H1 (cell line): ENCODE measurements around the gene TLE3. TPM values are rescaled to one million over a fixed set of nuclear protein-coding genes. Genes with fewer than 3 reads are reported as not detected.

Source experiments
- CTCF ChIA-PET: fragments of 300-600 bp; sonication (Branson Sonifier 250); formaldehyde crosslinking; loops from one replicate; lab custom pipeline; 2021; ENCODE audit not compliant: partially characterized antibody; lab: Charles Lee
- POLR2A ChIA-PET: fragments of 300-600 bp; sonication (Branson Sonifier 250); formaldehyde crosslinking; loops from one replicate; lab custom pipeline; 2021; ENCODE audit warnings: inconsistent platforms; ENCODE audit not compliant: partially characterized antibody; lab: Charles Lee
- DNase-seq, 2 experiments: peaks; one replicate each; pipeline versions ENCODE4 v3.0.0 to v3.0.0-alpha.2; 2010 to 2022; ENCODE audit warnings: low spot score in 2 of 2, low read depth in 1 of 2, mixed read lengths in 1 of 2
- FAIRE-seq: peaks from 2 replicates; lab custom pipeline; 2011; peaks lifted over from hg19 to GRCh38; lab: Jason Lieb, UNC
- H2AFZ ChIP-seq: 2 replicates; pipeline ENCODE4 v1.8.1; 2012; ENCODE audit warnings: low read length, inconsistent platforms
- H2AK5ac ChIP-seq: 2 replicates; pipeline ENCODE4 v1.6.1; 2013; ENCODE audit warnings: low read depth, low read length
- H2BK120ac ChIP-seq: replicated peaks from 2 replicates; pipeline ENCODE3; 2013; ENCODE audit warnings: low read depth, low read length, inconsistent platforms
- H2BK12ac ChIP-seq: 2 replicates; pipeline ENCODE4 v1.6.1; 2013; ENCODE audit warnings: low read depth, low read length
- H2BK15ac ChIP-seq: 2 replicates; pipeline ENCODE4 v1.6.1; 2013; ENCODE audit warnings: low read length
- H2BK20ac ChIP-seq: 2 replicates; pipeline ENCODE4 v1.6.1; 2013; ENCODE audit warnings: low read length
- H2BK5ac ChIP-seq: 2 replicates; pipeline ENCODE4 v1.6.1; 2013; ENCODE audit warnings: low read depth, low read length
- H3K14ac ChIP-seq: 2 replicates; pipeline ENCODE4 v1.6.1; 2013; ENCODE audit warnings: inconsistent platforms; ENCODE audit not compliant: insufficient read length
- H3K18ac ChIP-seq: 2 replicates; pipeline ENCODE4 v1.6.1; 2013; ENCODE audit warnings: low read length; ENCODE audit errors: extremely low read depth
- H3K23ac ChIP-seq: 2 replicates; pipeline ENCODE4 v1.6.1; 2013; ENCODE audit warnings: inconsistent platforms; ENCODE audit not compliant: insufficient read length
- H3K23me2 ChIP-seq: 2 replicates; pipeline ENCODE4 v1.6.1; 2013; ENCODE audit warnings: low read depth, low read length
- H3K27ac ChIP-seq: 2 replicates; pipeline ENCODE4 v1.6.1; 2011; ENCODE audit warnings: low read depth, low read length, inconsistent platforms
- H3K27me3 ChIP-seq, 4 experiments: replicated peaks in 1 of 4; 1 replicate in 1 of 4; 2 replicates in 3 of 4; pipeline versions ENCODE4 v1.6.1 to v1.8.1; 2011 to 2013; ENCODE audit warnings: low read length in 3 of 4, mild to moderate bottlenecking in 3 of 4, inconsistent platforms in 2 of 4, mixed read lengths in 2 of 4, moderate library complexity in 1 of 4; ENCODE audit not compliant: control insufficient read depth in 3 of 4, insufficient read depth in 3 of 4; ENCODE audit errors: extremely low read depth in 1 of 4
- H3K36me3 ChIP-seq, 4 experiments: 2 replicates each; pipeline versions ENCODE4 v1.6.1 to v1.8.1; 2011 to 2013; ENCODE audit warnings: mild to moderate bottlenecking in 4 of 4, low read length in 3 of 4, moderate library complexity in 2 of 4, control low read depth in 1 of 4, inconsistent platforms in 1 of 4; ENCODE audit not compliant: insufficient read depth in 4 of 4, control insufficient read depth in 2 of 4
- H3K4ac ChIP-seq: replicated peaks from 2 replicates; pipeline ENCODE3; 2013; ENCODE audit warnings: low read length, low read depth, mixed read lengths, inconsistent platforms; ENCODE audit not compliant: insufficient read length
- H3K4me1 ChIP-seq, 4 experiments: replicated peaks in 1 of 4; 1 replicate in 1 of 4; 2 replicates in 3 of 4; pipeline versions ENCODE4 v1.6.1 to v1.8.1; 2011 to 2013; ENCODE audit warnings: low read length in 3 of 4, inconsistent platforms in 2 of 4, mixed read lengths in 1 of 4; ENCODE audit not compliant: insufficient read depth in 4 of 4, control insufficient read depth in 3 of 4
- H3K4me2 ChIP-seq, 2 experiments: 2 replicates each; pipeline versions ENCODE4 v1.6.1 to v1.8.1; 2011 to 2013; ENCODE audit warnings: low read depth in 2 of 2, low read length in 2 of 2, control low read depth in 1 of 2, inconsistent platforms in 1 of 2, mild to moderate bottlenecking in 1 of 2; ENCODE audit not compliant: insufficient read depth in 1 of 2
- H3K4me3 ChIP-seq, 4 experiments: fragments of 200-600, 300-600 bp in 1 of 4; sonication (generic), shearing (Covaris generic), sonication (Bioruptor Twin) in 1 of 4; 2 replicates each; pipeline versions ENCODE4 v1.5.1 to v1.8.1; 2011 to 2016; ENCODE audit warnings: low read length in 4 of 4, low read depth in 3 of 4, control low read depth in 2 of 4, inconsistent platforms in 2 of 4, mild to moderate bottlenecking in 2 of 4, mixed read lengths in 1 of 4, moderate library complexity in 1 of 4; ENCODE audit not compliant: insufficient read depth in 2 of 4; ENCODE audit errors: extremely low read depth in 1 of 4
- H3K56ac ChIP-seq: replicated peaks from 2 replicates; pipeline ENCODE3; 2013; ENCODE audit warnings: low read depth, mild to moderate bottlenecking, mixed read lengths, low read length, inconsistent platforms; ENCODE audit not compliant: insufficient read length
- H3K79me1 ChIP-seq: 2 replicates; pipeline ENCODE4 v1.6.1; 2013; ENCODE audit warnings: low read depth, low read length, control low read depth
- H3K79me2 ChIP-seq, 2 experiments: 2 replicates each; pipeline versions ENCODE4 v1.6.1 to v1.8.1; 2012 to 2013; ENCODE audit warnings: low read length in 2 of 2, mild to moderate bottlenecking in 2 of 2, inconsistent platforms in 1 of 2; ENCODE audit not compliant: insufficient read depth in 2 of 2, control insufficient read depth in 1 of 2
- H3K9ac ChIP-seq, 4 experiments: replicated peaks in 1 of 4; 1 replicate in 1 of 4; 2 replicates in 3 of 4; pipeline versions ENCODE4 v1.6.1 to v1.8.1; 2011 to 2013; ENCODE audit warnings: low read depth in 3 of 4, low read length in 3 of 4, control low read depth in 2 of 4, mild to moderate bottlenecking in 2 of 4, moderate library complexity in 2 of 4, inconsistent platforms in 1 of 4; ENCODE audit errors: extremely low read depth in 1 of 4
- H3K9me3 ChIP-seq, 2 experiments: 2 replicates each; pipeline versions ENCODE4 v1.6.1 to v1.8.1; 2012 to 2013; ENCODE audit warnings: mild to moderate bottlenecking in 2 of 2, moderate library complexity in 2 of 2, control low read depth in 1 of 2, inconsistent platforms in 1 of 2, low read depth in 1 of 2, low read length in 1 of 2, mixed read lengths in 1 of 2; ENCODE audit not compliant: insufficient read depth in 2 of 2
- H4K20me1 ChIP-seq, 2 experiments: replicated peaks in 1 of 2; 2 replicates each; pipeline versions ENCODE3 to v1.8.1; 2011 to 2013; ENCODE audit warnings: inconsistent platforms in 2 of 2, low read length in 2 of 2, mild to moderate bottlenecking in 1 of 2; ENCODE audit not compliant: insufficient read depth in 2 of 2, control insufficient read depth in 1 of 2
- H4K5ac ChIP-seq: 2 replicates; pipeline ENCODE4 v1.6.1; 2013; ENCODE audit warnings: low read length, low read depth, mixed read lengths, inconsistent platforms; ENCODE audit not compliant: insufficient read length
- H4K8ac ChIP-seq: 2 replicates; pipeline ENCODE4 v1.8.0; 2013; ENCODE audit warnings: mild to moderate bottlenecking, moderate library complexity, low read length, inconsistent platforms; ENCODE audit not compliant: insufficient read depth; ENCODE audit errors: extremely low read depth
- H4K91ac ChIP-seq: replicated peaks from 2 replicates; pipeline ENCODE3; 2013; ENCODE audit warnings: low read length, mixed read lengths, inconsistent platforms; ENCODE audit not compliant: insufficient read length
- ASH2L ChIP-seq: fragments of 200-600, 300-600 bp; sonication (generic); IDR thresholded peaks from one replicate; pipeline ENCODE4 v1.7.1; 2017; ENCODE audit warnings: low read length
- ATF2 ChIP-seq: IDR thresholded peaks from 2 replicates; pipeline ENCODE4 v1.6.1; 2012; ENCODE audit warnings: low read length, inconsistent platforms
- BACH1 ChIP-seq: IDR thresholded peaks from 2 replicates; pipeline ENCODE4 v1.6.1; 2012; ENCODE audit warnings: low read length, improper control_type of control experiment
- CHD2 ChIP-seq: IDR thresholded peaks from 2 replicates; pipeline ENCODE4 v1.6.1; 2012; ENCODE audit warnings: low read length, improper control_type of control experiment
- EGR1 ChIP-seq: IDR thresholded peaks from 2 replicates; pipeline ENCODE4 v1.6.1; 2011; ENCODE audit warnings: low read depth, low read length, borderline replicate concordance
- HDAC6 ChIP-seq: IDR thresholded peaks from one replicate; pipeline ENCODE4 v1.7.1; 2012; ENCODE audit warnings: low read depth, mild to moderate bottlenecking, inconsistent platforms, low read length, moderate library complexity
- JUND ChIP-seq: IDR thresholded peaks from 2 replicates; pipeline ENCODE4 v1.6.1; 2011; ENCODE audit warnings: mild to moderate bottlenecking, improper control_type of control experiment, low read length
- KDM5A ChIP-seq: fragments of 200-600 bp; IDR thresholded peaks from 2 replicates; pipeline ENCODE4 v1.7.1; 2012; ENCODE audit warnings: mild to moderate bottlenecking, low read length, inconsistent platforms, mixed read lengths
- MAX ChIP-seq: IDR thresholded peaks from 2 replicates; pipeline ENCODE4 v1.6.1; 2012; ENCODE audit warnings: inconsistent platforms
- PHF8 ChIP-seq: fragments of 200-600 bp; sonication (generic); conservative IDR thresholded peaks from 2 replicates; pipeline ENCODE4 v1.7.1; 2012; ENCODE audit warnings: low read depth, mild to moderate bottlenecking, inconsistent platforms, low read length, moderate library complexity
- POU5F1 ChIP-seq: IDR thresholded peaks from 2 replicates; pipeline ENCODE4 v1.6.1; 2011; ENCODE audit warnings: low read depth, mild to moderate bottlenecking, low read length, moderate library complexity
- SIX5 ChIP-seq: IDR thresholded peaks from 2 replicates; pipeline ENCODE4 v1.6.1; 2011; ENCODE audit warnings: mild to moderate bottlenecking, low read depth, low read length
- SP1 ChIP-seq: IDR thresholded peaks from 2 replicates; pipeline ENCODE4 v1.6.1; 2011; ENCODE audit warnings: low read depth, low read length
- WGBS, 2 experiments: shearing (Covaris generic) in 1 of 2; methylation state at CpG; one replicate each; pipeline versions ENCODE4 v1.1.6 to v1.1.7; 2013 to 2015; ENCODE audit warnings: low lambda C conversion rate in 2 of 2, mixed read lengths in 2 of 2, inconsistent platforms in 1 of 2, low coverage in 1 of 2, missing lambda C conversion rate in 1 of 2; ENCODE audit not compliant: insufficient replicate concordance in 2 of 2, insufficient coverage in 1 of 2, insufficient read length in 1 of 2; ENCODE audit errors: extremely low coverage in 1 of 2, missing lambda C conversion rate in 1 of 2; 5-methylcytosine and 5-hydroxymethylcytosine counted together
- polyA plus RNA-seq, 7 experiments: library from polyadenylated mRNA; depleted of rRNA in 3 of 7; stranded (reverse) in 5 of 7; unstranded in 2 of 7; fragments of >200 nt in 5 of 7; fragments of 200-250 nt in 2 of 7; gene quantifications; 1 replicate in 5 of 7; 2 replicates in 1 of 7; 4 replicates in 1 of 7; pipeline versions ENCODE4 v1.2.1 to v1.2.3, GENCODE V29; 2011 to 2013; ENCODE audit warnings: missing spikeins in 2 of 7, mixed read lengths in 2 of 7
- total RNA-seq: library from RNA; stranded (reverse); fragmentation: NEBNext Ultra II Directional; extraction: Animal tissue kit (Norgen Biotek cat#: 25700); gene quantifications from 2 replicates; pipeline ENCODE4 v1.2.1, GENCODE V29; 2021

TLE3 gene
- total and polyA plus RNA-seq, 2 of the 8 experiments (the other 6 are each of a cell fraction or from before 2014, with no cell fraction given): 25.1 to 61.2 TPM

GRCh38 chr15:70033529-70034140 is 64.1 kb downstream of the TLE3 start:
- 95% methylated on average over 24 of the region's 35 CpGs; no CpG with 5 or more reads in 1 of the 2 experiments for WGBS, 2 experiments
- H3K27me3 ChIP-seq: no peaks in the 10 kb centered on the region
- H3K14ac ChIP-seq: no peak overlapping the region
- POLR2A ChIA-PET: interaction anchor here (1.1 kb wide), 1 partner anchor 65 kb away, joined by 3 read pairs; no protein-coding TSS in a partner anchor
- H3K27ac ChIP-seq: no peak overlapping the region
- no peak overlapping the region for H3K18ac ChIP-seq
- H3K4me1 ChIP-seq: no peaks in the 10 kb centered on the region; a peak in 1 of 7 replicates
- H4K8ac ChIP-seq: no peak overlapping the region; the same call in 1 of the 2 replicates
- no peak overlapping the region for H2BK20ac ChIP-seq
- H3K79me2 ChIP-seq: no peaks in the 10 kb centered on the region
- no peak overlapping the region for H3K4me2 ChIP-seq
- H4K20me1 ChIP-seq: no peaks in the 10 kb centered on the region
- H3K23me2 ChIP-seq: no peaks in the 10 kb centered on the region
- no peak overlapping the region for H2AK5ac ChIP-seq
- H3K23ac ChIP-seq: no peak overlapping the region
- no peak overlapping the region for H4K91ac ChIP-seq
- no peak overlapping the region for H3K9ac ChIP-seq
- H4K5ac ChIP-seq: no peak overlapping the region
- CTCF ChIA-PET: interaction anchor here (1.0 to 2.4 kb wide), 3 partner anchors 8 to 305 kb away, joined by 5 to 8 read pairs (median 6); no protein-coding TSS in a partner anchor
- H3K56ac ChIP-seq: no peak overlapping the region
- no peak overlapping the region for H3K4ac ChIP-seq
- no peaks in the 10 kb centered on the region for H3K9me3 ChIP-seq
- no peak overlapping the region for H2BK12ac ChIP-seq
- no peak for DNase-seq
- no peak overlapping the region for H2BK15ac ChIP-seq
- H2AFZ ChIP-seq: no peak overlapping the region
- no peaks in the 10 kb centered on the region for H3K79me1 ChIP-seq
- H3K4me3 ChIP-seq: no peak overlapping the region
- H2BK5ac ChIP-seq: no peak overlapping the region
- H2BK120ac ChIP-seq: no peak overlapping the region
- FAIRE-seq: no peak
- no peaks in the 10 kb centered on the region for H3K36me3 ChIP-seq
- TF ChIP-seq CHD2 (no peak), SP1 (no peak), HDAC6 (no peak), PHF8 (no peak), ATF2 (no peak), BACH1 (no peak), MAX (no peak), SIX5 (no peak), POU5F1 (no peak), KDM5A (no peak), ASH2L (no peak), JUND (no peak), EGR1 (no peak)
